K562 (cell line): ENCODE measurements around the gene PARK7.

ENCODE experiments used
- ATF1 ChIP-seq, 2 experiments: fragments of 450-650 bp in 1 of 2; IDR thresholded peaks; 2 replicates each; pipeline ENCODE4 v1.6.1; 2016; ENCODE audit warnings: missing compliant biosample characterization in 1 of 2, missing genetic modification characterization in 1 of 2
- ATF2 ChIP-seq: sonication (generic); formaldehyde crosslinking; IDR thresholded peaks from 2 replicates; pipeline ENCODE4 v1.8.1; 2022; ENCODE audit warnings: missing genetic modification reagents
- ESRRA ChIP-seq: fragments of 450-650 bp; IDR thresholded peaks from 2 replicates; pipeline ENCODE4 v1.6.1; 2014; ENCODE audit warnings: low read depth, mild to moderate bottlenecking, moderate library complexity, borderline replicate concordance
- EZH2 ChIP-seq: IDR thresholded peaks from 2 replicates; pipeline ENCODE4 v1.6.1; 2012; ENCODE audit warnings: low read depth, mild to moderate bottlenecking, inconsistent platforms, low read length, borderline replicate concordance
- NFATC3 ChIP-seq: fragments of 450-650 bp; IDR thresholded peaks from 2 replicates; pipeline ENCODE4 v1.6.1; 2017; ENCODE audit warnings: mild to moderate bottlenecking
- STAT5A ChIP-seq: IDR thresholded peaks from 2 replicates; pipeline ENCODE4 v1.6.1; 2012; ENCODE audit warnings: low read length, inconsistent platforms, borderline replicate concordance
- STAT5B ChIP-seq: fragments of 250-450 bp; sonication (Bioruptor Pico); IDR thresholded peaks from 2 replicates; pipeline ENCODE4 v1.8.0; 2021; ENCODE audit warnings: mild to moderate bottlenecking, inconsistent platforms
- ZNF431 ChIP-seq: sonication (generic); formaldehyde crosslinking; IDR thresholded peaks from 2 replicates; pipeline ENCODE4 v1.8.0; 2022; ENCODE audit warnings: mild to moderate bottlenecking, missing genetic modification reagents
- ZNF644 ChIP-seq: fragments of 200-800 bp; sonication (Bioruptor generic); IDR thresholded peaks from 2 replicates; pipeline ENCODE4 v1.6.1; 2016; ENCODE audit warnings: low read depth, missing genetic modification characterization, missing compliant biosample characterization
- TF ChIP-seq, protein P1 (sequence below), 3 experiments: IDR thresholded peaks in 2 of 3; conservative IDR thresholded peaks in 1 of 3; 2 replicates each; pipeline ENCODE4 v1.5.1; 2011 to 2012; ENCODE audit warnings: low read length in 3 of 3, mild to moderate bottlenecking in 3 of 3, control low read depth in 2 of 3, improper control_type of control experiment in 1 of 3, inconsistent platforms in 1 of 3, low read depth in 1 of 3, mixed read lengths in 1 of 3, moderate library complexity in 1 of 3; ENCODE audit not compliant: insufficient read depth in 2 of 3
- TF ChIP-seq, protein P2 (sequence below): fragments of 450-650 bp; conservative IDR thresholded peaks from 2 replicates; pipeline ENCODE4 v1.6.1; 2016; ENCODE audit warnings: missing genetic modification characterization, low read depth, mild to moderate bottlenecking, control low read depth, missing compliant biosample characterization

DNA sequence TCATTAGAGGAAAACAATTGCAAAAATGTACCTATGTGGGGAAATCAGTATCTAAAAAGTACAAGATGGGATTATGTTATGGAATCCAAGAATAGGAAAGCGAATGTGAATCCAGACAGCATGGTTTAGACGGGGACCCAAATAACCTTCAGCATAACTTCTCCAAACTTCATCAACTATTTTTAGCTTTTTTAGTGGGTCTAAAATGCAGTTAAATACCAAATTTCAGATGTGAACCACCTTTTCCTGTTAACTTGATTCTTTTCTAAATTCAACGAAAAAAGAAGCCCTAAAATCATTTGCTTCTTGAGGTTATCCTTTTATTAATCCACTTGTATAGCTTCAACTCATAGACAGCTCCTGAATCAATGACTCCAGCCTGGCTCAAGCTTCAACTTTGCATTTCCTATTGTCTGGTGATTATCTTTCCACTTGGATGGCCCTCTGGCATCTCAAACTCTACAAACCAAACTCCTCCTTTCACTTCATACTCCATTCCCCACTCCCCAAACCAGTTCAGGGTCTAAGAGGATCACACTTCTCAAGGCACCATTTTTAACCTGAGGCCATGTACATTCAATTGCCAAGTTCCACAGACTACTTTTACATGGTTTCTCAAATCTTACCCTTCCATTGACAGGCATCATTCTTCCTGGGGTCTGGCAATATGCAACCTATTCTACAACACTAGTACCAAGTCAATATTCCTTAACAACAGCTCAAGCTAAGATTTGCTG lies 57.1 kb downstream of the PARK7 start:
- TF ChIP-seq ESRRA: no peak
- no peak for TF ChIP-seq STAT5A
- TF ChIP-seq ATF2 (CRISPR knock-in tag): no peak
- TF ChIP-seq ZNF431: no peak
- TF ChIP-seq, protein P1, sequence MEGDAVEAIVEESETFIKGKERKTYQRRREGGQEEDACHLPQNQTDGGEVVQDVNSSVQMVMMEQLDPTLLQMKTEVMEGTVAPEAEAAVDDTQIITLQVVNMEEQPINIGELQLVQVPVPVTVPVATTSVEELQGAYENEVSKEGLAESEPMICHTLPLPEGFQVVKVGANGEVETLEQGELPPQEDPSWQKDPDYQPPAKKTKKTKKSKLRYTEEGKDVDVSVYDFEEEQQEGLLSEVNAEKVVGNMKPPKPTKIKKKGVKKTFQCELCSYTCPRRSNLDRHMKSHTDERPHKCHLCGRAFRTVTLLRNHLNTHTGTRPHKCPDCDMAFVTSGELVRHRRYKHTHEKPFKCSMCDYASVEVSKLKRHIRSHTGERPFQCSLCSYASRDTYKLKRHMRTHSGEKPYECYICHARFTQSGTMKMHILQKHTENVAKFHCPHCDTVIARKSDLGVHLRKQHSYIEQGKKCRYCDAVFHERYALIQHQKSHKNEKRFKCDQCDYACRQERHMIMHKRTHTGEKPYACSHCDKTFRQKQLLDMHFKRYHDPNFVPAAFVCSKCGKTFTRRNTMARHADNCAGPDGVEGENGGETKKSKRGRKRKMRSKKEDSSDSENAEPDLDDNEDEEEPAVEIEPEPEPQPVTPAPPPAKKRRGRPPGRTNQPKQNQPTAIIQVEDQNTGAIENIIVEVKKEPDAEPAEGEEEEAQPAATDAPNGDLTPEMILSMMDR (IDR thresholded peaks at IDR 0.05 in 2 of 3, conservative IDR thresholded peaks at IDR 0.05 in 1 of 3; ENCODE audit: insufficient read depth in 2 of 3, low read depth in 1 of 3, low read length in 3 of 3): no peak
- no peak for TF ChIP-seq STAT5B
- TF ChIP-seq, protein P2, sequence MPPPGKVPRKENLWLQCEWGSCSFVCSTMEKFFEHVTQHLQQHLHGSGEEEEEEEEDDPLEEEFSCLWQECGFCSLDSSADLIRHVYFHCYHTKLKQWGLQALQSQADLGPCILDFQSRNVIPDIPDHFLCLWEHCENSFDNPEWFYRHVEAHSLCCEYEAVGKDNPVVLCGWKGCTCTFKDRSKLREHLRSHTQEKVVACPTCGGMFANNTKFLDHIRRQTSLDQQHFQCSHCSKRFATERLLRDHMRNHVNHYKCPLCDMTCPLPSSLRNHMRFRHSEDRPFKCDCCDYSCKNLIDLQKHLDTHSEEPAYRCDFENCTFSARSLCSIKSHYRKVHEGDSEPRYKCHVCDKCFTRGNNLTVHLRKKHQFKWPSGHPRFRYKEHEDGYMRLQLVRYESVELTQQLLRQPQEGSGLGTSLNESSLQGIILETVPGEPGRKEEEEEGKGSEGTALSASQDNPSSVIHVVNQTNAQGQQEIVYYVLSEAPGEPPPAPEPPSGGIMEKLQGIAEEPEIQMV (tag): no peak
- no peak for TF ChIP-seq EZH2
- no peak for TF ChIP-seq ZNF644 (tag)
- no peak for TF ChIP-seq NFATC3
- no peak for TF ChIP-seq ATF1 (CRISPR knock-in tag; IDR thresholded peaks at IDR 0.05)
- TF ChIP-seq ATF1 (tag; IDR thresholded peaks at IDR 0.05): no peak
